ENCODE results near the gene TNRC18.

DNA sequence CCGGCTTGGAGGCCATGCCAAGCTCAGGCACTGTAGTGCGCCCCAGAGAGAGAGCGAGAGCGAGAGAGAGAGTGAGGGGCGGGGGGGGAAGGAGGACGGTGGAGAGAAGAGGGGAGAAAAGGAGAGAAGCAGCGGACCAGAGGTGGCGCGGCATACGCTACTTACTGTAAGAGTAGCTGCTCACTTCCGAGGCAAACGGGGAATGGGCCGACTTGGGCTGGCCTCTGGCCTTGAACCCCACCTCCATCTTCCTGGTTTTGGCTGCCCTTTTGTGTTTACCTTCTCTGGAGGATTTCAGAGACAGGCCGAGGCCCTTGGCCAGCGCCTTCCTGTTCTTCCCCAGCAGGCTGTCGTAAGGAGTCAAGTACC, 66.9 kb downstream of the TNRC18 start:
- TF ChIP-seq, protein P1, sequence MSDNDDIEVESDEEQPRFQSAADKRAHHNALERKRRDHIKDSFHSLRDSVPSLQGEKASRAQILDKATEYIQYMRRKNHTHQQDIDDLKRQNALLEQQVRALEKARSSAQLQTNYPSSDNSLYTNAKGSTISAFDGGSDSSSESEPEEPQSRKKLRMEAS (IDR thresholded peaks at IDR 0.05) = no peak
- TF ChIP-seq, protein P2, sequence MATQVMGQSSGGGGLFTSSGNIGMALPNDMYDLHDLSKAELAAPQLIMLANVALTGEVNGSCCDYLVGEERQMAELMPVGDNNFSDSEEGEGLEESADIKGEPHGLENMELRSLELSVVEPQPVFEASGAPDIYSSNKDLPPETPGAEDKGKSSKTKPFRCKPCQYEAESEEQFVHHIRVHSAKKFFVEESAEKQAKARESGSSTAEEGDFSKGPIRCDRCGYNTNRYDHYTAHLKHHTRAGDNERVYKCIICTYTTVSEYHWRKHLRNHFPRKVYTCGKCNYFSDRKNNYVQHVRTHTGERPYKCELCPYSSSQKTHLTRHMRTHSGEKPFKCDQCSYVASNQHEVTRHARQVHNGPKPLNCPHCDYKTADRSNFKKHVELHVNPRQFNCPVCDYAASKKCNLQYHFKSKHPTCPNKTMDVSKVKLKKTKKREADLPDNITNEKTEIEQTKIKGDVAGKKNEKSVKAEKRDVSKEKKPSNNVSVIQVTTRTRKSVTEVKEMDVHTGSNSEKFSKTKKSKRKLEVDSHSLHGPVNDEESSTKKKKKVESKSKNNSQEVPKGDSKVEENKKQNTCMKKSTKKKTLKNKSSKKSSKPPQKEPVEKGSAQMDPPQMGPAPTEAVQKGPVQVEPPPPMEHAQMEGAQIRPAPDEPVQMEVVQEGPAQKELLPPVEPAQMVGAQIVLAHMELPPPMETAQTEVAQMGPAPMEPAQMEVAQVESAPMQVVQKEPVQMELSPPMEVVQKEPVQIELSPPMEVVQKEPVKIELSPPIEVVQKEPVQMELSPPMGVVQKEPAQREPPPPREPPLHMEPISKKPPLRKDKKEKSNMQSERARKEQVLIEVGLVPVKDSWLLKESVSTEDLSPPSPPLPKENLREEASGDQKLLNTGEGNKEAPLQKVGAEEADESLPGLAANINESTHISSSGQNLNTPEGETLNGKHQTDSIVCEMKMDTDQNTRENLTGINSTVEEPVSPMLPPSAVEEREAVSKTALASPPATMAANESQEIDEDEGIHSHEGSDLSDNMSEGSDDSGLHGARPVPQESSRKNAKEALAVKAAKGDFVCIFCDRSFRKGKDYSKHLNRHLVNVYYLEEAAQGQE (IDR thresholded peaks at IDR 0.05) = no peak
- no peak for TF ChIP-seq YY1 (IDR thresholded peaks at IDR 0.05)
- TF ChIP-seq, protein P3, sequence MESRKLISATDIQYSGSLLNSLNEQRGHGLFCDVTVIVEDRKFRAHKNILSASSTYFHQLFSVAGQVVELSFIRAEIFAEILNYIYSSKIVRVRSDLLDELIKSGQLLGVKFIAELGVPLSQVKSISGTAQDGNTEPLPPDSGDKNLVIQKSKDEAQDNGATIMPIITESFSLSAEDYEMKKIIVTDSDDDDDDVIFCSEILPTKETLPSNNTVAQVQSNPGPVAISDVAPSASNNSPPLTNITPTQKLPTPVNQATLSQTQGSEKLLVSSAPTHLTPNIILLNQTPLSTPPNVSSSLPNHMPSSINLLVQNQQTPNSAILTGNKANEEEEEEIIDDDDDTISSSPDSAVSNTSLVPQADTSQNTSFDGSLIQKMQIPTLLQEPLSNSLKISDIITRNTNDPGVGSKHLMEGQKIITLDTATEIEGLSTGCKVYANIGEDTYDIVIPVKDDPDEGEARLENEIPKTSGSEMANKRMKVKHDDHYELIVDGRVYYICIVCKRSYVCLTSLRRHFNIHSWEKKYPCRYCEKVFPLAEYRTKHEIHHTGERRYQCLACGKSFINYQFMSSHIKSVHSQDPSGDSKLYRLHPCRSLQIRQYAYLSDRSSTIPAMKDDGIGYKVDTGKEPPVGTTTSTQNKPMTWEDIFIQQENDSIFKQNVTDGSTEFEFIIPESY (IDR thresholded peaks at IDR 0.05) = no peak
- TF ChIP-seq, protein P4, sequence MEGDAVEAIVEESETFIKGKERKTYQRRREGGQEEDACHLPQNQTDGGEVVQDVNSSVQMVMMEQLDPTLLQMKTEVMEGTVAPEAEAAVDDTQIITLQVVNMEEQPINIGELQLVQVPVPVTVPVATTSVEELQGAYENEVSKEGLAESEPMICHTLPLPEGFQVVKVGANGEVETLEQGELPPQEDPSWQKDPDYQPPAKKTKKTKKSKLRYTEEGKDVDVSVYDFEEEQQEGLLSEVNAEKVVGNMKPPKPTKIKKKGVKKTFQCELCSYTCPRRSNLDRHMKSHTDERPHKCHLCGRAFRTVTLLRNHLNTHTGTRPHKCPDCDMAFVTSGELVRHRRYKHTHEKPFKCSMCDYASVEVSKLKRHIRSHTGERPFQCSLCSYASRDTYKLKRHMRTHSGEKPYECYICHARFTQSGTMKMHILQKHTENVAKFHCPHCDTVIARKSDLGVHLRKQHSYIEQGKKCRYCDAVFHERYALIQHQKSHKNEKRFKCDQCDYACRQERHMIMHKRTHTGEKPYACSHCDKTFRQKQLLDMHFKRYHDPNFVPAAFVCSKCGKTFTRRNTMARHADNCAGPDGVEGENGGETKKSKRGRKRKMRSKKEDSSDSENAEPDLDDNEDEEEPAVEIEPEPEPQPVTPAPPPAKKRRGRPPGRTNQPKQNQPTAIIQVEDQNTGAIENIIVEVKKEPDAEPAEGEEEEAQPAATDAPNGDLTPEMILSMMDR (IDR thresholded peaks at IDR 0.05; ENCODE audit: low read depth, low read length, missing input control) = no peak
- no peak for TF ChIP-seq TAF1 (conservative IDR thresholded peaks at IDR 0.05)
- TF ChIP-seq, protein P5, sequence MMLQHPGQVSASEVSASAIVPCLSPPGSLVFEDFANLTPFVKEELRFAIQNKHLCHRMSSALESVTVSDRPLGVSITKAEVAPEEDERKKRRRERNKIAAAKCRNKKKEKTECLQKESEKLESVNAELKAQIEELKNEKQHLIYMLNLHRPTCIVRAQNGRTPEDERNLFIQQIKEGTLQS (IDR thresholded peaks at IDR 0.05) = no peak
- no peak for TF ChIP-seq RAD21 (IDR thresholded peaks at IDR 0.05)
- TF ChIP-seq GABPA (IDR thresholded peaks at IDR 0.05 in 1 of 2, conservative IDR thresholded peaks at IDR 0.05 in 1 of 2) = no peak
- TF ChIP-seq EGR1 (IDR thresholded peaks at IDR 0.05; ENCODE audit: low read depth in 2 of 2) = no peak
- no peak for TF ChIP-seq SP1 (IDR thresholded peaks at IDR 0.05)
- TF ChIP-seq JUND (IDR thresholded peaks at IDR 0.05) = no peak
- no peak for TF ChIP-seq NR2F2 (IDR thresholded peaks at IDR 0.05)
- TF ChIP-seq FOXA2 (IDR thresholded peaks at IDR 0.05) = no peak

Data from liver (tissue), 3 donors.